Measurements from ENCODE around the gene STEAP4. TPM values are rescaled to one million over a fixed set of nuclear protein-coding genes. Genes with fewer than 3 reads are reported as not detected.

STEAP4 gene
- total RNA-seq, 1 experiment from 2014 or later = 0.10 TPM

GRCh38 chr7:88312061-88312663 lies 5.5 kb upstream of the STEAP4 start:
- TF ChIP-seq, protein P1, sequence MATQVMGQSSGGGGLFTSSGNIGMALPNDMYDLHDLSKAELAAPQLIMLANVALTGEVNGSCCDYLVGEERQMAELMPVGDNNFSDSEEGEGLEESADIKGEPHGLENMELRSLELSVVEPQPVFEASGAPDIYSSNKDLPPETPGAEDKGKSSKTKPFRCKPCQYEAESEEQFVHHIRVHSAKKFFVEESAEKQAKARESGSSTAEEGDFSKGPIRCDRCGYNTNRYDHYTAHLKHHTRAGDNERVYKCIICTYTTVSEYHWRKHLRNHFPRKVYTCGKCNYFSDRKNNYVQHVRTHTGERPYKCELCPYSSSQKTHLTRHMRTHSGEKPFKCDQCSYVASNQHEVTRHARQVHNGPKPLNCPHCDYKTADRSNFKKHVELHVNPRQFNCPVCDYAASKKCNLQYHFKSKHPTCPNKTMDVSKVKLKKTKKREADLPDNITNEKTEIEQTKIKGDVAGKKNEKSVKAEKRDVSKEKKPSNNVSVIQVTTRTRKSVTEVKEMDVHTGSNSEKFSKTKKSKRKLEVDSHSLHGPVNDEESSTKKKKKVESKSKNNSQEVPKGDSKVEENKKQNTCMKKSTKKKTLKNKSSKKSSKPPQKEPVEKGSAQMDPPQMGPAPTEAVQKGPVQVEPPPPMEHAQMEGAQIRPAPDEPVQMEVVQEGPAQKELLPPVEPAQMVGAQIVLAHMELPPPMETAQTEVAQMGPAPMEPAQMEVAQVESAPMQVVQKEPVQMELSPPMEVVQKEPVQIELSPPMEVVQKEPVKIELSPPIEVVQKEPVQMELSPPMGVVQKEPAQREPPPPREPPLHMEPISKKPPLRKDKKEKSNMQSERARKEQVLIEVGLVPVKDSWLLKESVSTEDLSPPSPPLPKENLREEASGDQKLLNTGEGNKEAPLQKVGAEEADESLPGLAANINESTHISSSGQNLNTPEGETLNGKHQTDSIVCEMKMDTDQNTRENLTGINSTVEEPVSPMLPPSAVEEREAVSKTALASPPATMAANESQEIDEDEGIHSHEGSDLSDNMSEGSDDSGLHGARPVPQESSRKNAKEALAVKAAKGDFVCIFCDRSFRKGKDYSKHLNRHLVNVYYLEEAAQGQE (IDR thresholded peaks at IDR 0.05; ENCODE audit: insufficient read depth in 1 of 2, low read depth in 2 of 2, low read length in 1 of 2) = no peak
- TF ChIP-seq TCF7L2 (IDR thresholded peaks at IDR 0.05; ENCODE audit: low read depth, low read length) (no peak), POLR2AphosphoS5 (IDR thresholded peaks at IDR 0.05; ENCODE audit: low read depth, low read length) (no peak), SIN3A (IDR thresholded peaks at IDR 0.05; ENCODE audit: borderline replicate concordance, insufficient read depth, low read depth, low read length) (no peak)
- TF ChIP-seq, protein P2, sequence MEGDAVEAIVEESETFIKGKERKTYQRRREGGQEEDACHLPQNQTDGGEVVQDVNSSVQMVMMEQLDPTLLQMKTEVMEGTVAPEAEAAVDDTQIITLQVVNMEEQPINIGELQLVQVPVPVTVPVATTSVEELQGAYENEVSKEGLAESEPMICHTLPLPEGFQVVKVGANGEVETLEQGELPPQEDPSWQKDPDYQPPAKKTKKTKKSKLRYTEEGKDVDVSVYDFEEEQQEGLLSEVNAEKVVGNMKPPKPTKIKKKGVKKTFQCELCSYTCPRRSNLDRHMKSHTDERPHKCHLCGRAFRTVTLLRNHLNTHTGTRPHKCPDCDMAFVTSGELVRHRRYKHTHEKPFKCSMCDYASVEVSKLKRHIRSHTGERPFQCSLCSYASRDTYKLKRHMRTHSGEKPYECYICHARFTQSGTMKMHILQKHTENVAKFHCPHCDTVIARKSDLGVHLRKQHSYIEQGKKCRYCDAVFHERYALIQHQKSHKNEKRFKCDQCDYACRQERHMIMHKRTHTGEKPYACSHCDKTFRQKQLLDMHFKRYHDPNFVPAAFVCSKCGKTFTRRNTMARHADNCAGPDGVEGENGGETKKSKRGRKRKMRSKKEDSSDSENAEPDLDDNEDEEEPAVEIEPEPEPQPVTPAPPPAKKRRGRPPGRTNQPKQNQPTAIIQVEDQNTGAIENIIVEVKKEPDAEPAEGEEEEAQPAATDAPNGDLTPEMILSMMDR (IDR thresholded peaks at IDR 0.05) = no peak
- no peak overlapping the region for H3K27ac ChIP-seq (ENCODE audit: low read length)
- in situ Hi-C loops (cut with HindIII; ENCODE audit: low pct_unique_long_range_greater_than_20kb, low sequenced_read_pairs) = no loop called here
- H3K4me1 ChIP-seq (ENCODE audit: control insufficient read depth, insufficient read depth, low read length) = no peaks in the 10 kb centered on the region
- H3K27me3 ChIP-seq (ENCODE audit: control insufficient read depth, insufficient read depth, low read length) = peaks cover 3% of the 10 kb centered on the region
- no peak overlapping the region for H3K4me3 ChIP-seq (ENCODE audit: low read depth in 2 of 2, low read length in 2 of 2)
- POLR2A ChIA-PET = no interaction called here
- no TSS peak for BruUV-seq (replicated peaks)
- intact Hi-C loops (cut with micrococcal nuclease; ENCODE audit: unreplicated experiment) = no loop called here
- no peak for DNase-seq (ENCODE audit: low read depth, low spot score)
- CTCF ChIA-PET = no interaction called here
- no peaks in the 10 kb centered on the region for H3K9me3 ChIP-seq (ENCODE audit: control insufficient read depth, insufficient read depth, low read depth, low read length)
- no peaks in the 10 kb centered on the region for H3K36me3 ChIP-seq (ENCODE audit: control insufficient read depth, insufficient read depth, low read length)
- no peak for ATAC-seq

- no peak overlapping the region for H3K4me3 ChIP-seq (ENCODE audit: low read depth in 2 of 2, low read length in 2 of 2)
- H3K9me3 ChIP-seq (ENCODE audit: control insufficient read depth, insufficient read depth, low read depth, low read length) = no peaks in the 10 kb centered on the region
- ChIA-PET POLR2A (no interaction called here), CTCF (no interaction called here)
- TF ChIP-seq TCF7L2 (IDR thresholded peaks at IDR 0.05; ENCODE audit: low read depth, low read length) = no peak
- H3K4me1 ChIP-seq (ENCODE audit: control insufficient read depth, insufficient read depth, low read length) = no peaks in the 10 kb centered on the region
- H3K27me3 ChIP-seq (ENCODE audit: control insufficient read depth, insufficient read depth, low read length) = peaks cover 6% of the 10 kb centered on the region
- intact Hi-C loops (cut with micrococcal nuclease; ENCODE audit: unreplicated experiment) = no loop called here
- no peaks in the 10 kb centered on the region for H3K36me3 ChIP-seq (ENCODE audit: control insufficient read depth, insufficient read depth, low read length)
- H3K27ac ChIP-seq (ENCODE audit: low read length) = no peak overlapping the region
- no TSS peak for BruUV-seq (replicated peaks)
- in situ Hi-C loops (cut with HindIII; ENCODE audit: low pct_unique_long_range_greater_than_20kb, low sequenced_read_pairs) = no loop called here
- ATAC-seq (no peak), DNase-seq (ENCODE audit: low read depth, low spot score) (no peak)
These were observed 5.0 kb upstream of the STEAP4 start for GRCh38 chr7:88311675-88312036.

- no peak for TF ChIP-seq POLR2AphosphoS5 (IDR thresholded peaks at IDR 0.05; ENCODE audit: low read depth, low read length)
- no peak for TF ChIP-seq SIN3A (IDR thresholded peaks at IDR 0.05; ENCODE audit: borderline replicate concordance, insufficient read depth, low read depth, low read length)
- TF ChIP-seq TCF7L2 (IDR thresholded peaks at IDR 0.05; ENCODE audit: low read depth, low read length) = no peak
- TF ChIP-seq, protein P2 (IDR thresholded peaks at IDR 0.05) = no peak
- TF ChIP-seq, protein P1 (IDR thresholded peaks at IDR 0.05; ENCODE audit: insufficient read depth in 1 of 2, low read depth in 2 of 2, low read length in 1 of 2) = no peak
- no peak overlapping the region for H3K27ac ChIP-seq (ENCODE audit: low read length)
- no TSS peak for BruUV-seq (replicated peaks)
- intact Hi-C loops (cut with micrococcal nuclease; ENCODE audit: unreplicated experiment) = no loop called here
- POLR2A ChIA-PET = no interaction called here
- in situ Hi-C loops (cut with HindIII; ENCODE audit: low pct_unique_long_range_greater_than_20kb, low sequenced_read_pairs) = no loop called here
- no peaks in the 10 kb centered on the region for H3K36me3 ChIP-seq (ENCODE audit: control insufficient read depth, insufficient read depth, low read length)
- no peak for ATAC-seq
- H3K27me3 ChIP-seq (ENCODE audit: control insufficient read depth, insufficient read depth, low read length) = peaks cover 8% of the 10 kb centered on the region
- no peak for DNase-seq (ENCODE audit: low read depth, low spot score)
- no peaks in the 10 kb centered on the region for H3K9me3 ChIP-seq (ENCODE audit: control insufficient read depth, insufficient read depth, low read depth, low read length)
- no peak overlapping the region for H3K4me3 ChIP-seq (ENCODE audit: low read depth in 2 of 2, low read length in 2 of 2)
- CTCF ChIA-PET = no interaction called here
- H3K4me1 ChIP-seq (ENCODE audit: control insufficient read depth, insufficient read depth, low read length) = no peaks in the 10 kb centered on the region; the same call in 1 of the 2 replicates
These were observed 4.4 kb upstream of the STEAP4 start for GRCh38 chr7:88310956-88311674.

All from Panc1 (cell line).